GM23248 (cell line): ENCODE data around the gene TOP2A. TPM values are rescaled to one million over a fixed set of nuclear protein-coding genes. Genes with fewer than 3 reads are reported as not detected.
"Not testable (repeated sequence)": the region's sequence is repeated elsewhere in the genome, so short reads cannot be mapped to it uniquely, and the experiment has no call there.

Experiments used
- DNase-seq: peaks from one replicate; pipeline ENCODE4 v3.0.0-alpha.2; 2015
- H2AFZ ChIP-seq: fragments of 200-600 bp; sonication (generic); 2 replicates; pipeline ENCODE4 v1.6.1; 2016; ENCODE audit warnings: antibody characterized with exemption
- H3F3A ChIP-seq: fragments of 200-600 bp; sonication (generic); 2 replicates; pipeline ENCODE4 v1.6.1; 2016; ENCODE audit warnings: mild to moderate bottlenecking, antibody characterized with exemption, mixed run types; ENCODE audit not compliant: insufficient read depth
- H3K27ac ChIP-seq: fragments of 200-600 bp; sonication (generic); 2 replicates; pipeline ENCODE4 v1.5.1; 2016; ENCODE audit warnings: mild to moderate bottlenecking
- H3K27me3 ChIP-seq: fragments of 200-600 bp; sonication (generic); replicated peaks from 2 replicates; pipeline ENCODE4 v1.6.1; 2016; ENCODE audit warnings: mild to moderate bottlenecking; ENCODE audit not compliant: insufficient read depth
- H3K36me3 ChIP-seq: fragments of 200-600 bp; sonication (generic); 2 replicates; pipeline ENCODE4 v1.6.1; 2016; ENCODE audit warnings: low read depth, mild to moderate bottlenecking
- H3K4me1 ChIP-seq: fragments of 200-600 bp; sonication (generic); 2 replicates; pipeline ENCODE4 v1.6.1; 2016; ENCODE audit warnings: mild to moderate bottlenecking; ENCODE audit not compliant: insufficient read depth
- H3K4me2 ChIP-seq: fragments of 200-600 bp; sonication (generic); one replicate; pipeline ENCODE4 v1.6.1; 2016; ENCODE audit warnings: mild to moderate bottlenecking; ENCODE audit not compliant: unreplicated experiment
- H3K4me3 ChIP-seq: fragments of 200-600 bp; sonication (generic); 2 replicates; pipeline ENCODE4 v1.5.1; 2016; ENCODE audit warnings: mild to moderate bottlenecking
- H3K79me2 ChIP-seq: fragments of 200-600 bp; sonication (generic); 2 replicates; pipeline ENCODE4 v1.6.1; 2016; ENCODE audit warnings: mild to moderate bottlenecking; ENCODE audit not compliant: insufficient read depth
- H3K9ac ChIP-seq: fragments of 200-600 bp; sonication (generic); 2 replicates; pipeline ENCODE4 v1.6.1; 2016; ENCODE audit warnings: mild to moderate bottlenecking
- H3K9me2 ChIP-seq: fragments of 200-600 bp; sonication (generic); 2 replicates; pipeline ENCODE4 v1.6.1; 2016; ENCODE audit warnings: mixed run types, mild to moderate bottlenecking, moderate library complexity; ENCODE audit not compliant: insufficient read depth
- H3K9me3 ChIP-seq: fragments of 200-600 bp; sonication (generic); one replicate; pipeline ENCODE4 v1.6.1; 2017; ENCODE audit warnings: low read depth
- H4K20me1 ChIP-seq: fragments of 200-600 bp; sonication (generic); 2 replicates; pipeline ENCODE4 v1.6.0; 2016; ENCODE audit not compliant: insufficient read depth
- EZH2 ChIP-seq: fragments of 200-600 bp; sonication (generic); IDR thresholded peaks from 2 replicates; pipeline ENCODE4 v1.6.1; 2018; ENCODE audit warnings: antibody characterized with exemption, mild to moderate bottlenecking; ENCODE audit not compliant: insufficient read depth, poor library complexity, severe bottlenecking
- EZH2phosphoT487 ChIP-seq: fragments of 200-600 bp; sonication (generic); IDR thresholded peaks from 2 replicates; pipeline ENCODE4 v1.6.1; 2018; ENCODE audit warnings: antibody characterized with exemption, moderate library complexity, mild to moderate bottlenecking, low read depth; ENCODE audit not compliant: insufficient read depth
- WGBS, 2 experiments: methylation state at CpG; one replicate each; pipeline ENCODE4 v1.1.6; 2015 to 2017; ENCODE audit warnings: low lambda C conversion rate in 2 of 2, low coverage in 1 of 2; ENCODE audit errors: missing lambda C conversion rate in 2 of 2; 5-methylcytosine and 5-hydroxymethylcytosine counted together
- in situ Hi-C: fragments of 300-500 bp; cut with MboI; formaldehyde crosslinking; loops from 2 replicates; pipeline ENCODE4 v1.15.0; 2020
- polyA plus RNA-seq: library from polyadenylated mRNA; unstranded; fragments of >200 nt; fragmentation: Nextera tagmentation; extraction: Ambion mirVana; gene quantifications from 2 replicates; pipeline ENCODE4 v1.2.1, GENCODE V29; 2016
- total RNA-seq: library from RNA; depleted of rRNA; stranded (reverse); fragments of >200 nt; shearing (Covaris generic); gene quantifications from 2 replicates; pipeline ENCODE4 v1.2.3, GENCODE V29; 2014

Gene TOP2A
- total and polyA plus RNA-seq, 2 experiments from 2014 or later, result 47.0 to 71.4 TPM

DNA sequence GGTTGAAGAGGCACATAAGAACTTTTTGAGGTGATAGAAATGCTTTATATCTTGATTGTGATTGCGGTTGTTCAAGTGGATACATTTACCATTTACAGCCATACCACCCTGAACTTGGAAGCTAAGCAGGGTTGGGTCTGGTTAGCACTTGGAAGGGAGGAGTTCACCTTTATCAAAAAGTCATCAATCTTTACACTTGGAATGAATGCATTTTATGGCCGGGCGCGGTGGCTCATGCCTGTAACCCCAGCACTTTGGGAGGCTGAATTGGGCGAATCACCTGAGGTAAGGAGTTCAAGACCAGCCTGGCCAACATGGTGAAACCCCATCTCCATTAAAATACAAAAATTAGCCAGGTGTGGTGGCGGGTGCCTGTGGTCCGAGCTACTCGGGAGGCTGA, 43.7 kb downstream of the TOP2A start:
- no peaks in the 10 kb centered on the region for H4K20me1 ChIP-seq
- DNase-seq, result no peak
- no peaks in the 10 kb centered on the region for H3K9me2 ChIP-seq
- in situ Hi-C loops, result loop anchor here (25.0 kb wide), 1 partner anchor 413 kb away; the partner anchor contains the start of genes KRT27 and KRT28
- H3F3A ChIP-seq, result no peaks in the 10 kb centered on the region
- no peak overlapping the region for H3K27ac ChIP-seq
- H3K4me1 ChIP-seq, result no peaks in the 10 kb centered on the region
- H3K9me3 ChIP-seq, result no peaks in the 10 kb centered on the region
- no peaks in the 10 kb centered on the region for H3K36me3 ChIP-seq
- no peak overlapping the region for H3K4me3 ChIP-seq
- 89 to 92% methylated on average over 8 of the region's 8 CpGs for WGBS, 2 experiments
- H2AFZ ChIP-seq, result no peak overlapping the region
- H3K4me2 ChIP-seq, result no peak overlapping the region
- H3K27me3 ChIP-seq, result no peaks in the 10 kb centered on the region
- H3K9ac ChIP-seq, result no peak overlapping the region
- TF ChIP-seq EZH2 (no peak), EZH2phosphoT487 (no peak)
- no peaks in the 10 kb centered on the region for H3K79me2 ChIP-seq

DNA sequence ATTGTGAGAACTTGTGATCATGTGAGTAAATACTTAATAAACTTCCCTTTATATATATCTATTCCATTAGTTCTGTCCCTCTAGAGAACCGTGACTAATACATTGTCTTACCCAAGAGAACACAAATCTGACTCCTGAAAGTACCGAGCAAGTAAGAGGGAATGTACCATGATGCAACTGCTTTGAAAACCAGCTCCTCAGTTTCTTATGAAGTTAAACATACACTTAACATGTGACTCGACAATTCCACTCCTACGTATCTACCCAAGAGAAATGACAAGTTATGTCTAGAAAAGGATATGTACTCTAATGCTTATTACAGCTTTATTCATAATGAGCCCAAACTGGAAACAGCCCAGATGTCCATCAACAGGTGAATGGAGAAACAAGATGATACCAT, 44.4 kb downstream of the TOP2A start:
- Histone ChIP-seq H3K9me3 (no peaks in the 10 kb centered on the region), H3F3A (no peaks in the 10 kb centered on the region), H3K4me2 (no peak overlapping the region), H2AFZ (no peak overlapping the region), H3K9me2 (no peaks in the 10 kb centered on the region), H3K79me2 (no peaks in the 10 kb centered on the region), H3K27me3 (no peaks in the 10 kb centered on the region), H3K4me1 (no peaks in the 10 kb centered on the region), H3K36me3 (no peaks in the 10 kb centered on the region), H3K27ac (peak overlapping the region; percentile 35), H3K9ac (no peak overlapping the region), H4K20me1 (no peaks in the 10 kb centered on the region), H3K4me3 (no peak overlapping the region)
- 55% methylated on average over 4 of the region's 4 CpGs for WGBS, 2 experiments
- TF ChIP-seq EZH2 (no peak), EZH2phosphoT487 (no peak)
- in situ Hi-C loops, result loop anchor here (25.0 kb wide), 1 partner anchor 414 kb away; the partner anchor contains the start of genes KRT27 and KRT28
- DNase-seq, result peak; percentile 76

DNA sequence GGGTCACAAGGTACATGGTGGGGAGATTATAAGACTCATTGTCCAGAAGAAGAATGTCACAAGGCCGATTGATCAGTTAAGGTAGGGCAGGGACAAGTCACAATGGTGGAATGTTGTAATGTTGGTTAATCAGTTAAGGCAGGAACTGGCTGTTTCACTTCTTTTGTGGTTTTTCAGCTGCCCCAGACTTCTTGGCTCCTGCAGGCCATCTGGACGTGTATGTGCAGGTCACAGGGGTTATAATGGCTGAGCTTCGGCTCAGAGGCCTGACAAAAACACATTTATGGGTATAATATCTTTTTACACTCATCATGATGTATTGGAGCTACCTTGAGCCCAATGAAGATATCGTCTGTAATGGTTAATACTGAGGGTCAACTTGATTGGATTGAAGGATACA, 45.1 kb downstream of the TOP2A start:
- not testable (repeated sequence) for H4K20me1 ChIP-seq, H2AFZ ChIP-seq, H3K4me3 ChIP-seq, H3K9me3 ChIP-seq, H3K9me2 ChIP-seq, H3F3A ChIP-seq, H3K27me3 ChIP-seq, H3K36me3 ChIP-seq, H3K4me1 ChIP-seq, DNase-seq, H3K9ac ChIP-seq, H3K79me2 ChIP-seq, H3K4me2 ChIP-seq
- WGBS, 2 experiments, result 70 to 75% methylated on average over 4 of the region's 4 CpGs
- H3K27ac ChIP-seq, result peak overlapping the region; percentile 35
- in situ Hi-C loops, result loop anchor here (25.0 kb wide), 1 partner anchor 415 kb away; the partner anchor contains the start of genes KRT27 and KRT28

DNA sequence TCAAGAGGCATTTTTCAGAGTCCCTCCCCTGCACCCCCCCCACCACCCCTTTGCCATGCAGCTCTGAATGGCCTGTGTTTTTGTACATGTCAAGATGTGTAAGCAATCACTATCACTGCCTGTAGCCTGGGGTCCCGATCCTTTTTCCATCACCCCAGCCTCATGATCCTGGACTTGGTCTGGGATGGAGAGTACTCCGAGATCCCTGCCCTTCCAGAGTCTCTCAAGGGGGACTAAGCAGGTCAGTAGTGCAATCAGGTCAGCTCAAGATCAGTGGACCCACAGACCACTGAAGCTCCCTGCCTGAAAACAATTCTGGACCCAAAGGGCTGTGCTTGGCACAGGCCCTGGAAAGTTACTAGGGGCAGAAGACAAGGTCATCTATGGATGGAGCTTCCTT, 45.7 kb downstream of the TOP2A start:
- Histone ChIP-seq H3K4me2 (no peak overlapping the region), H3K4me1 (no peaks in the 10 kb centered on the region), H3K36me3 (no peaks in the 10 kb centered on the region), H3K4me3 (no peak overlapping the region), H3K79me2 (no peaks in the 10 kb centered on the region), H4K20me1 (no peaks in the 10 kb centered on the region), H3K9ac (no peak overlapping the region), H3K27ac (no peak overlapping the region), H3K9me2 (no peaks in the 10 kb centered on the region), H3K9me3 (no peaks in the 10 kb centered on the region), H3K27me3 (no peaks in the 10 kb centered on the region), H2AFZ (no peak overlapping the region), H3F3A (no peaks in the 10 kb centered on the region)
- no peak for TF ChIP-seq EZH2phosphoT487
- TF ChIP-seq EZH2, result no peak
- 92 to 96% methylated on average over 2 of the region's 2 CpGs for WGBS, 2 experiments
- DNase-seq, result no peak
- in situ Hi-C loops, result loop anchor here (25.0 kb wide), 1 partner anchor 415 kb away; the partner anchor contains the start of genes KRT27 and KRT28
